Suppressor macrophage treated with lipopolysaccharide for 4 hours (primary cell): ENCODE measurements around the gene TRIM43B.
"Not testable (repeated sequence)": the region's sequence is repeated elsewhere in the genome, so short reads cannot be mapped to it uniquely, and the experiment has no call there.

ENCODE experiments used
- DNase-seq: peaks from one replicate; pipeline ENCODE4 v3.0.0-alpha.2; 2020

TRIM43B gene

DNA sequence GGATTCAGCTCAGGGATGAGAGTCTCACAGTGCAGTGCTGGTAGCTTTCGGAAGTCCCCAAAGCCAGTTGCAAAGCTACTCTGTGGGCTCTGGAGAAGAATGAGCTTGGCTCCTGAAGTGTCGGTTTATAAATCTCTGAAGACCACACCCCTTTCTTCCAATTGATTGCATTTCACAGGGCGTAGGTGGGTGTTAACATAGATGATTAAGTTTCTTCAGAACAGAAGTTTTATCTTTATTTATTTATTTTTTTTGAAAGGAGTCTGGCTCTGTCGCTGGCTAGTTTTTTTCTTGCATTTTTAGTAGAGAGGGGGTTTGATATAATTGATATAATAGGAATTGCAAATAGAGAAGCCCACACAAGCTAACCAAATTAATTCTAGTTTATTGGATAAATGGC lies at the start of gene TRIM43B:
TSS of gene TRIM43B (minus strand) at position 101 of the 400 bp plus-strand sequence. CDS start 2,040 bp downstream, outside the sequence.
- not testable (repeated sequence) for DNase-seq

DNA sequence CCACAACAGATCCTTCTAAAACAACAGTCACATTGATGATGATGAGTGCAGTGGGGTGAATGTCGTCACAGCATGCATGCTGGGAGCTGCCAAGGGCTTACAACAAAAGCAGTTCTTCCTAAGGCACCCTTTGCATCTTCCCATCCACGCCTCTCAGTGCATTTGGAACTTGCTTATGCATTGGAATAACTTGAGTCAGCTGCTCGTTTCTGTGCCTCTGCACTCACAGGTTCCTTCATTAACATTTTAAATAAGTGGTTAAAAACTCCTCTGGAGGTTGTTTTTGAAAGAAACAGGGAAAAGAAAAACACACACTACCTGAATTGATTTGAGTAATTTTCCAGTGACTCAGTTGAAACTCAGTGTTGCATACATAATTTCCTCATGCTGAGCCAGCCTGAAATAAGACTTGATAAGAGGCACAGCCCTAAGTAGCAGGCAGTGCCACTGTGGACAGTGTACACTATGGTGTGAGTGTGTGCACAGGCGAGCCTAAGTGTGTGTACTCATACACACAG lies 46.8 kb upstream of the TRIM43B start:
- DNase-seq, result no peak

DNA sequence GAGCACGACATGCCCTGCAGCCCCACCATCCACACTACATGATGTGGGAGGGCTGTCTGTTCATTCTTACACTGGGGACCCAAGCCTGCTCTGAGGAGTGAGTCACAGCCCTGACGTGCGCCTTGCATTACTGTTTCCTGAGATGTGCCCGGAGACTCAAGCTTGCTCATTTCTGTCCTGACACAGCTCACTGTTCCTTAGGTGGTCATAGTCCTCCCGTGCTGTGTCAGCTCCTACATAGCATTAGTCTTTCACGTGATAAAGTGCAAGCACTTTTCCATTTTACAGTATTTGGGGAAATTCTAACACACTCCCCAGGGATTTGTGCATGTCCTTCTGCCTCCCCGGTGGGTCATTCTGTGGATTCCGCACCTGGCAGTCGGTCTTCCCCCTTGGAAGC lies 46.2 kb upstream of the TRIM43B start:
- DNase-seq, result no peak

DNA sequence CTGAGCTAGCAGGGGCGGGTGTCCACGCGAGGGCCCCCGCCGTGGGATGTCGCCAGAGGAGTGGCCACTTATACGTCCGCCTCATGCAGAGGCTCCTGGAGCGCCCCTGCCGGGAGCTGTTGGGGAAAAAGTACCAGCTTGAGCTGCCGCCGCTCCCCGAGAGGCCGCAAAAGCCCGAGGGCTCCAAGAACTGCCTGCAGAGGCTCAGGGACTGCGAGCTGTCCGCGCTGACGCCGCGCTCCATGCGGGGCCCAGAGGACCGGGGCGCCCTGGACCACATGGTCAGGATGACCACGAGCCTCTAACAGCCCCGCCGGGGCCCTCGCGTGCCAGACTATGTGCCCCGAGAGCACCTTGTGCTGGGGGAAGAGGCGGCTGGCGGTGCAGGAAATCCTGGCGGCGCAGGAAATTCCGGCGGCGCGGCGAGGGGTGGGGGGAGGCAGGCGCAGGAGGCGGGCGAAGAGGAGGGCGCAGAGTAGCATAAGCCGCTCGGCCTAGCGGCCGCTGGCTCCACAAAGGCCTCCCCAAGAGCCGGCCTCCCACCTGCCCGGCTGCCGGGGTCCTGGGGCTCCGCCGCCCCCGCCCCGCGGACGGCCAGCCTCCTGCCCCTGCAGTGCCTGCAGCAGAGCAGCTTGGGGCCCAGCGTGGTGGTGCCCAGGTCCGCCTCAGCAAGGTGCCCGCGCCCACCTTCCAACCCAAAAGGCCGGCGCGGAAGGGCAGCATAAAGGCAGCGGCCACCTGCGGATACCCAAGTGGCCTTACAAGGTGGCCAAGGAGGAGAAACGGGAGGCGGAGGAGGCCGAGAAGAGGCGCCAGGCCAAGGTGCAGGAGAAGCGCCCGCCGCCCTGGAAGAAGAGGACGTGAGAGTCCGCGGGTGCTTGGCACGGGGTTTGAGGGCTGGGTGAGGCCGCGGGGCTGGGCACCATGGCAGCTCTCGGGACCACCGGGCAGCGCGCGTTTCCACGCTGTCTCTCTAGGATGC lies 42.1 kb upstream of the TRIM43B start:
- peak; percentile 12 for DNase-seq

DNA sequence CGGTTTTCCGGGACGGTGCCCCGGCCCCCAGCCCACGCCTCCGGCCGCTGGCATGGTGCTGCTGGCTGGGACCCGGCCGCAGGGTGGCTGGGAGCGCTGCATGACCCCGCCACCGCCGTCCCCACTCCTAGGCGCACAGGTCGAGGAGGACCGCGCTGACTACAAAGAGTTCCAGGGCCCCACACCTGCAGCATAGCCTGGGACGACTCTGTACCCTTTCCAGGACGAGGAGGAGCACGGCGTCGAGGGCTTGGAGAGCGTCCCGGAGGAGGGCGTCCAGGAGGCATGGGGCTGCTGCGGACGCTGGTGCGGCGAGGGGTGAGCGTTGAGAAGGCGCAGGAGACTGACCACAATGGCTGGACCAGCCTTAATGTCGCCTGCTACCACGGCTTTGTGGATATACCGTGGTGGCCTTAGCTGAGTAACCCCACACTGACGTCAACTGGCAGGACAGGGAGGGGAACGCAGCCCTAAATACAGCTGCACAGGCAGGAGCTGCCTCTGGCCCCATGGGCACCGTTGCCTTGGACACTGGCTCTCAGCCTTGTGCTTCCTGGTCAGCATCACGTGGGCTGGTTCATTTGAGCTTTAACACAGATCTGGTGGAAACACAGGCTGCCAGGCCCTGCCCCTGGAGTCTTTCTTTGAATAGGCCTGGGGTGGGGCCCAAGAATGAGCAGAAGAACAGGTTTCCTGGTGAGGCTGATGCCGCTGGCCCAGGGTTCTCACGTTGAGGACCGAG lies 40.9 kb upstream of the TRIM43B start:
- DNase-seq, result no peak

DNA sequence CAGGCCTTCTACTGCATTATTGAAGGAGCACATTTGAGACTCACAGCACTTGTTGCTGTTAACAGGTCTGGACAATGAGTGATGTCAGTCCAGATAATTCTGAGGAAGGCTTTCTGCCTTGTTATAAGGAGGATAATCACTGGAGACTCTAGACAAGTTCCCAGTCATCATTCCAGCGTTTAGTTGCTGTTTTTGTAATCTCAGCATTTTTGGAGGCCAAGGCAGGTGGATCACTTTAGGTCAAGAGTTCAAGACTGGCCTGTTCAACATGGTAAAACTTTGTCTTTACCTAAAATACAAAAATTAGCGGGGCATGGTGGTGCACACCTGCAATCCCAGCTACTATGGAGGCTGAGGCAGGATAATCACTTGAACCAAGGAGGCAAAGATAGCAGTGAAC lies 39.6 kb upstream of the TRIM43B start:
- no peak for DNase-seq

DNA sequence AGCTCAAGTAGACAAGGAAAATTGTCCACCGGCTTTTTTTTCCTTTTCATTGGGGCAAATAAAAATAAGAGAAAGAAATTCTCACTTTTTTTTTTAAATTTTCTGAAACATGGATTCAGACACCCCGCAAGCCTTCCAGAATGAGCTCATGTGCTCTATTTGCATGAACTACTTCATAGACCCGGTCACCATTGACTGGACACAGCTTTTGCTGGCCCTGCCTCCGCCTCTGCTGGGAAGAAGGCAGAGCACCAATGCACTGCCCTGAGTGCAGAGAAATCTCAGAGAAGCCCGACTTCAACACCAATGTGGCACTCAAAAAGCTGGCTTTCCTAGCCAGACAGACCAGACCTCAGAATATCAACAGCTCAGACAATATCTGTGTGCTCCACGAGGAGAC lies 30.2 kb upstream of the TRIM43B start:
- no peak for DNase-seq

DNA sequence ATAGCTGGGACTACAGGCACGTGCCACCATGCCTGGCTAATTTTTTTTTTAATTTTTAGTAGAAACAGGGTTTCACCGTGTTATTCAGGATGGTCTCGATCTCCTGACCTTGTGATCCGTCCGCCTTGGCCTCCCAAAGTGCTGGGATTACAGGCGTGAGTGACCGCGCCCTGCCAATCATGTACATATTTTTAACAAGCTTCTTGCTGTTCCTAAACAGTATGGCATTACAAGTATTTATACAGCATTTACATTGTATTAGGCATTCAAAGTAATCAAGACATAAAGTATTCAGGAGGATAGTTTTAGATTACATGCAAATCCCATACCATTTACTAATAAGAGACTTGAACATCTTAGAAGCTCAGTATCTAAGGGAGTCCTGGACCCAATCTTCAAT lies 29.7 kb upstream of the TRIM43B start:
- not testable (repeated sequence) for DNase-seq

DNA sequence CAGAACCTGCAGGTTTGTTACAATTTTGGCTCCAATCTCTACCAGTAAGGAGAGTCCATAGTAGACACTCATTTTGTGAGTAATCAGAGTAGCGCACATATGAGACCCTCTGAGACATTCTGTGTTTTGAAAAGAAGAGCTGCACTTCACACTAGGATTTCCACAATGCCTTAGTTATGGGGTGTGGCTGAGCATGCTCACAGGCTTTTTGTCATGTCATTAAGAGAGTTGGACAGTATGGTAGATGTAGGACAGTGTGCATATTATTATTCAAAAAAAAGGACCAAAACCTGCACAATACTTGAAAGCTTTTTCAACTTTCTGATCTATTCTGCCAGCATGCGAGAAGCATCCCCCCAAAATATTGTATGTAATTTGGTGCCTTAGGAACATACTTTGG lies 24.9 kb upstream of the TRIM43B start:
- DNase-seq, result no peak

DNA sequence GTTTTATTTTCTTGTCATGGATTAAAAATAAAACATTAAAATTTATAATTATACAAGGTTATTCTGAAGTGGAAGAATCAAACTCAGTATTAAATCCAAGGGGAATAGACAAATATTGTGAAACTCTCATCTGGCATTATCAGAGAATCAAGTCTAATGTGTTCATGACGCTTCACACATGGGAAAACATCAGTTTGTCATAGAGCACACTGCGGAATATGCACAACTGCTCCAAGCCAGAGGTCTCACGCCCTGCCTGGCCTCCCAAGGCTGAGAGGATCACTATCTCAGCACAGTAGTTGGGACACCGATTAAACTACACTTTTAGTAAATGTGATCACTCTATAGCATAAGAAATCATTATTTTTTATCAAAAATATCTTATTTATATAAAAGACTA lies 20.7 kb upstream of the TRIM43B start:
- no peak for DNase-seq

DNA sequence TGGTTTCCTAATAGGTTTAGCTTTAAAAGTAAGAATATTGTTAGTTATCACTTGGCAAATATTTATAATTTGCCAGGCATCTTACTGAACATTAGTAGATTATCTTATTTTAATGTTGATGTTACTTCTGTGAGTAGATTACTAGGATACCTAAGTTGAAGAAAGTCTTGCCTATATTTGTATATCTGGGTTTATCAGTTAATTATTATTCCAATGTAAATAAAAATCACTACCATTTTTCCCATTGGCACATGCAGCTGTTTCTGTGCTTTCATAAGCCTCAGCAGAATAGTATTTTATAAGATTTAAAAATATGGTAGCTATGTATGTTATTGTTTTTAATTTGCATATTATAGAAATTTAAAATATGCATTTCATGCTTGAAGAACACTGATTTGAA lies 16.3 kb upstream of the TRIM43B start:
- no peak for DNase-seq

DNA sequence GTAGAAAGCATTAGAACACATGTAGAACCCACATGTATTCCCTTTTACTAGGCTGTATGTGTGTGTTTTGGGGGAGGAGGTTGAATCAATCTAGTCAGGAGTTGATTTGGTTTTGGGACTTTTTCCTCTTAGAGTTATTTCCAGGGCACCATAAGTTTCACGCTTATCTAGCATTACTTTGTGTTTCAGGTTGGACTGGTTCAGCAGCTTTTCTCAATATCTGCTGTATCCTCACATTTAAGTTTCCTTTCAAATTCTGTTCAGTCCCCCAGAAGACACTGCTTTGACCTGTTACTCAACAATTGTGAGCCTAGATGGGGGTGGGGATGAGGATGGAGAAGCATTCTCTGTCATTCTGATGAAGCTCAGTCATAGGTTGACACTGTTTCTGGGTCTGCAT lies 7.5 kb upstream of the TRIM43B start:
- DNase-seq, result not testable (repeated sequence)

DNA sequence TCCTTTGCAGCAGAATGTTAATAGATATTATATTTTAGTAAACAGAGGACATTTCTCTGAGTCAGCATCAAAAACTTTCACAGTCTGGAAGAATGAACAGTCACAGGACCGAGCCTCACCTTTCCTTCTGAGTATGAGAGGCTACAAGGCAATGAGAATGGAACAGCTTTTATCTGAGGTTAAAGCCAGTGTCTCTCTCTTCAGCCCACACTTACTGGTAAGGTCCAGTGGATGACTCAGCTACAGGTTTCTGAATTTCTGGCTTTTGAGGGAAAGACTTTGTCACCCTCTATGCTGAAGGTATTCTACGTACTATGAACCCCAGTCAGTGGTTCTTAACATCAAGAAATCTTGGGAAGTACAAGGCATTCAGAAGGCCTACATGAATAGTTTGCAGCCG lies 9.5 kb downstream of the TRIM43B start:
- not testable (repeated sequence) for DNase-seq

DNA sequence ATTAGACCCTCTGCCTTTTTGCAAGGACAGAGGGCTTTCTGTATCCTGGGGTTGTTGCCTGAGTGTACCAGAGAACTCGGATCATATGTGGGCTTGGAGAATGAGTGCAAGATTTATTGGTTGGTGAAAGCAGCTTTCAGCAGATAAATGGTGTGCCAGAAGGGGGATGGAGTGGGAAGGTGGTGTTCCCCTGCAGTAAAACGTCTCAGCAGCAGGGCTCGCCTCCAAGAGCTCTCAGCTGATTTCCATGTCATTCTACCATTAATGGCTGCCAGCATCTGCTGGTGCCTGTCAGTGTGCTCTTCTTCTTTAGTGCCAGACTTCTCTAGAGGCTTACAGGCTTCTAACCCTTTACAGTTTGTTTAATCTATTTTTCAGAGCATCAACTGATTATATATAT lies 16.6 kb downstream of the TRIM43B start:
- not testable (repeated sequence) for DNase-seq

DNA sequence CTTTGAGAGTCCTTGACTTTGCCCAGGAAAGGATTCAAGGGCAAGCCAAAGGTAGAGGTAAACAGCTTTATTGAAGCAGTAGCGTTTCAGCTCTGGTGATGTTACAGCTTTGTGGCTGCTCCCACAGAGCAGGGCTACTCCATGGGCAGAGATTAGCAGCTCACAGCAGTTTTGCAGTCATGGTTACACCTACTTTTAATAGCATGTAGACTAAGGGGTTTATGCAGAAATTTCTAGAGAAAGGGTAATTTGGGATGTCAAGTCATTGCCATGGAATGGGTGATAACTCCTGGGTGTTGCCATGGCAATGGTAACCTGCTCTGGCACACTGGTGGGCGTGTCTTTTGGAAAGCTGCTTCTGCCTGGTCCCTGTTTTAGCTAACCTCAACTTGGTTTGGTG lies 18.0 kb downstream of the TRIM43B start:
- not testable (repeated sequence) for DNase-seq

DNA sequence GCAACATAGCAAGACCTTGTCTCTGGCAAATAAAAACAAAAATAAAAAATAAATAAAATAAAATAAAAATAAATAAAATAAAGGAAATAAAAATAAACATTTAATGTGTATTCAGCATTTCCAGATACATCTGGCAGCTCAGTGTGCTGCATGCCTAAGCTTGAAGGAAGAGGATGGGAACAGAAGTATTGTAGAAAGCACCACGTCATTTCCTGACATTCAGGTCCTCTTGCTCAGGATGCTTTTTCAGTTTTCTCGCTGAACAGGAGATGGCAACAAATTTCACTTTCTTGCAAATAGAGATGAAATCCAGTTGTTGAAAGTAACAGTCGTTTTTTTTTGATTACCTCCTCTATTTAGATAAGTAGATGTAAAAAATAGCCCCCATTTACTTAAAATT lies 21.3 kb downstream of the TRIM43B start:
- DNase-seq, result not testable (repeated sequence)

DNA sequence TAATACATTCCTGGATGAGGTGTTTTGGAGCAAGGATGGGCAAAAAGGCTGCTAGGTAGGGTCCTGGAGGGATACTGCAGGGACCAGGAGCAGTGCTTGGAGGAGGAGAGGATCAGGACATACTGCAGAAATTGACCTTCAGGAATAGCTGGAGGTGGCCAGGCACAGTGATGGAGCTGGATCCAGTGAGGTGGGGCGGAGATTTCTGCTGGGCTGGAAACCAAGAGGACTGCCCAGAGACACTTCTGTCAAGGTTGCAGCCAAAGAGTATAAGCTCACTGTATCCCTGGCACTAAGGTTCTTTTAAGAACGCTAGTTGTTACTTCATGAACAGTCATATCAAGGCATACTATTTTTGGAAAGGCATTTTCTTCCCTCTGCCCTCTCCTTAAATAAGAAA lies 39.2 kb downstream of the TRIM43B start:
- not testable (repeated sequence) for DNase-seq

DNA sequence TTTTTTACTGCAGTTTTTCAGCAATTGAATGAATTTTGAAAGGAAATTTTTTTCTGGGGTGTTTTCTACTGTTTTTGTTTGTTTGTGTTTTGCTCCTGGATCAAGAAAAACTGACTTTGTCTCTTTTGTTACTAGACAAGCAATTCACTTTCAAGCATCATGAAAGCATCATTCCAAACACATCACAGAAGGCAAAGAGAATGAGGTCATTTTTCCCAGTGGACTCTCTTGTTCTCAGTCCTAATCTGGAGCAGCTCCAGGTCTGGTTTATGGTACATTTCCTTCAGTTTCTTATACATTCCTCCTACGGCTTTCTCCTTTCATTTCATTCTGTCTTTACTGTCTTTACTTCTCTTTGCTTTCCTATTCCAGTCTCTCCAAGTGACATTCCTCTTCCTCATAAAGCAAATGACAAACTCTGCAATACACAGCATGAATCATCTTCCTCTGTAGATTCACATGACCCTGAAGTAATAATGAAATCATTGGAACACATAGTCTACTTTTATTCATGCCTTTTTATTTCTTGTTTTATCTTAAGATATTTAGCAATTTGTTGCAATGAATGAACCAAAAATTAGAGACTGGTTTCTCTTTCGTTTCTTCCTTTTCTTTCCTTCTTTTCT lies 42.0 kb downstream of the TRIM43B start:
- not testable (repeated sequence) for DNase-seq

DNA sequence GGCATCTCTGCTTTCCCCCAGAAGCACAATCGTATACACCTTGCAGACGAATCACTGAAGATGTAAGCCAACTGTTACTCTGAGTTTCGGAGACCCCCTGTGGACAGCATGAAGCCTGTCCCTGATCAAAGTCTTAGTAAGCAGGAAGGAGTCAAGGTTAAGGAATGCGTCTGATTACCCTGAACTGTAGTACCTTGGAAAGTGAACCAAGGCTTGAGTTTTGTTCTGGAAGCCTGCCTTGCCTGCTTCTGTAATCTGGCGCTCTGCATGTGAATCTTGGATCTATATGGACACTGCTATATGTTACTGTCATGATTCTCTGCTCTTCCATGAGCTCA lies 48.7 kb downstream of the TRIM43B start:
- DNase-seq, result not testable (repeated sequence)

DNA sequence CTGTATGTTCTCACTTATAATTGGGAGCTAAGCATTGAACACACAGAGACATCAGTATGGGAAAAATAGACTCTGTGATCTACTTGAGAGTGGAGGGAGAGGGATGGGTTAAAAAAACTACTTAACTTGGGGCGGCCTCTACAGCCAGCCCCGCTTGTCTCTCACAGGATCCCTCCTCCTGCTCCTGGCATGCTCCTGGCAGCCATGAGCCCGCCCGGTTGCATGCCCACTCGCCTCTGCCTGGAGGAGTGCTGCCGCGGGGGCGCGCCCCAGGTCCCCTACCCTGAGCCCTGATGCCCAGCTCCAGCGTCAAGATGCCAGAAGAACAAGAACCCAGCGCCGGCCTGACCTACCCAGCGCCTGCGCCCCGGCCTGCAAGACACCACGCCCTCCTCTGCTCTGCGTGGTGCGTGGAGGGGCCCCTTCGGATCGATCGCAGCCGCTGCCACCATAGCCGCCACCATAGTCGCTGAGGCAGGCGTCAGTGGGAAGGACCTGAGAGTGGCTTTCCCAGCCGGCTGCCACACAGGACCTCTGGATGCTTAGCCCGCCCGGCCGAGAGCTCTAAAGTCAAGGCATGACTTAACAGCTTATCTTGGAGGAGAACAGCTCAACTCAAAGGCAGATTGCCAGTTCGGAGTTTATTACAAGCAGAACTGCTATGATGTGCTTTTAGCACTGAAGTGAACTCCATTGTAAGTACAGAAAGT lies 49.2 kb downstream of the TRIM43B start:
- not testable (repeated sequence) for DNase-seq

DNA sequence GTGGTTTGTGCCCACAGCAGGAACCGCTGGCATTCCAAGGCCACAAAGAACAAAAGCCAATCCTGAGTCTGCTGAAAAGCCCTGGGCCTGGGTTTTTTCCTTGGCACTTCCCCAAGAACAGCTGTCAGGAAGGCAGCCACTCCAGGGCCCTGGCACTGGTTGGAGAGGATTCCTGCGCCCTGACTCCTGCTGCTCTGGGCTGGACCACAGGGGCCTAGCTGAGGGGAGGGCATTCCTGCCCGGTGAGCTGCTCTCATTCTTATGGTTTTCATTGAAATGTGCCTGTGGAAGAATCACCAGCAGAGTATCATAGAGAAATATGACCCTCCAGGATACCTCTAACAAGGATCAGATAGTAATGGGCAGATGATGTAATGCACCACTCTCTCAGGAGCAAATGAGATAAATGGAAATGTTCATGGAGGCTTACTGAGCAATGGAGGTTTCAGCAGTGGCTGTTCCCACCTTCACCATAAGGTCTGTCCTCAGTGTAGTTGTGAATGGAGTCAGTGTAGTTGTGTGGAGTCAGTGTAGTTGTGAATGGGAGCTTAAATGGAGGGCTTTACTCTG lies 50.0 kb downstream of the TRIM43B start:
- DNase-seq, result not testable (repeated sequence)

DNA sequence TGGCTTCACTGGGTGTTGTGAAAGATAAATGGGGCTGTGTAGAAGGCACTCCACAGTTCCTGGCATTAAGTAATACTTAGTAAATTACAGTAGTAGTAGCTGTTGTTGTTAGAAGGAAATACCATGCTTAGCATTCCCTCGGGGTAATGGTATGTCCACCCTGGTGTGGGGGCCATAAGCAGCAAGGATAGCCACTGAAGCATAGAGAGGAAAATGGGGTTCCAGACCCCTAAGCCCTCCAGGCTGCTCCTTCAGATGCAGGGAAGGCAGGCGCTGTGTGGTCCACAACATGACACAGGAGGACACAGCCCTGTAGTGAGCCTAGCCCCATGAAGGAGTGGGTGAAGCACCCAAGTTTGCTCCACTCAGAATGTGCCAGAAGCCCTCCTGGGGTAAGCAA lies 50.6 kb downstream of the TRIM43B start:
- not testable (repeated sequence) for DNase-seq
